Activated naive CD4-positive, alpha-beta T cell (primary cell): ENCODE data around the gene EMID1.
"Not testable (repeated sequence)": the region's sequence is repeated elsewhere in the genome, so short reads cannot be mapped to it uniquely, and the experiment has no call there.

Source experiments
- DNase-seq, 4 experiments: peaks; one replicate each; lab custom pipeline; 2025; lab: John Stamatoyannopoulos, UW

EMID1 gene

DNA sequence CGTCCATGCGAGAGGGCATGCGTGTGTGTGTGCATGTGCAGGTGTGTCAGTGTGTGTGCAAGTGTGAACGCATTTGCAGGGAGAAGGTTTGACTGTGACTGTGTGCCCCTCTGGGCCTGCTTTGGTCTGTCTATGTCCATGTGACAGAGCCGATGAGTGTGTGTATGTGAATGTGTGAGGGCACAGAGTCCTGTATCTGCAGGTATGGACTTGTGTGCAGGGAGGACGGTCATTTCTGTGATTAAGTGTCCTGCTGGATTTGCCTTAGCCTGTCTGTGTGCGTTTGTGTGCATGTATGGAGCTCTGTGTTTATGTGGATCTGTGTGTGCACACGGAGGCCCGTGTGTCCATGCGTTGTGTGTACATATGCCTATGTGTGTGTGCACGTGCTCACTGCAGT is 5.4 kb downstream of the EMID1 start:
- no peak for DNase-seq

DNA sequence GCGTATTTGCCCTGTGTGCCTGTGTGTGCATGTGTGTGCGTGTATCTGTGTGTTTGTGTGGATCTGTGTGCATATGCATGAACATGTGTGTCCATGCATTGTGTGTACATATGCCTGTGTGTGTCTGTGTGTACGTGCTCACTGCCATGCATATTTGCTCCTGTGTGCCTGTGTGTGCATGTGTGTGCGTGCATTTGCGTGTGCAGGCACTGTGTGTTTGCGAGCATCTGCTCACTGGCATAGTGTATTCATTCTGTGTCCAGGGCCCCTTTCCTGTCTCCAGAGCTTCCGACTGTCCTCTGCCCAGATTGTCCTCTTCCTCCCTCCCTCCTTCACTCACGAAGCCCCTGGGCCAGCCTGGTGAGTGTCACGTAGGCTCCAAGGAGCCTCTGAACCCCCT is 5.8 kb downstream of the EMID1 start:
- no peak for DNase-seq

DNA sequence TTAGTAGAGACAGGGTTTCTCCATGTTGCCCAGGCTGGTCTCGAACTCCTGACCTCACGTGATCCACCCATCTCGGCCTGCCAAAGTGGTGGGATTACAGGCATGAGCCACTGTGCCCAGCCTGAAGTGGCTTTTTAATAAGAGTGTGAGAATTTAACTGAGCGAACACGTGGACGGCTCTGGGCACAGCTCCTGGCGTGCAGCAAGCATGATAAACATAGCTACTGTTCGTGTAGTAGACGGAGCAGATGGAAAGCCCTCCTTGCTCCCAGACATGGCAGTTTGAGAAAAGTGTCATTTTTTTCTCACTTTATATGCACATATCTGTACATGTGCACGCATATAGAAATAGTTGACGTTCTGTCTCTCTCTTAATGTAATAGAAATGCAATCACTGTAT is 7.0 kb downstream of the EMID1 start:
- DNase-seq, result no peak

DNA sequence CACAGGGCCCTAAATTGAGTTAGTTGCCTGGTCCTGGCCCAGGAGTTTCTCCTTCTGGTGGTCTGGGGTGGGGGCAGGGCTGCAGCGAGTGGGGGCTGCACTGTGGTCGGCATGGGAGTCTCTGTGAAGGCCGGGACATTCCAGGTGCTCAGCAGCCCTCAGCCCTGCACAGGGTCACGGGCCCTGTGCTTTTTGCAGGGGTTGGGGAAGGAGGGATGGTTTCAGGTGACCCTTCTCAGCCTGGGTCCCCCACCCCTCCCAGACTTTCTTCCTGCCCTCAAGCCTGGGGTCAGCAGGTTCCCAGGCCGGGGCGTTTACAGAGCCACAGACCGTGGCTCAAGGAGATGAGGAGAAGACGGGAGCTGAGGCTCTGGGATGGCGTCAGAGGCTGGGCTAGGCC is 7.8 kb downstream of the EMID1 start:
- no peak for DNase-seq

DNA sequence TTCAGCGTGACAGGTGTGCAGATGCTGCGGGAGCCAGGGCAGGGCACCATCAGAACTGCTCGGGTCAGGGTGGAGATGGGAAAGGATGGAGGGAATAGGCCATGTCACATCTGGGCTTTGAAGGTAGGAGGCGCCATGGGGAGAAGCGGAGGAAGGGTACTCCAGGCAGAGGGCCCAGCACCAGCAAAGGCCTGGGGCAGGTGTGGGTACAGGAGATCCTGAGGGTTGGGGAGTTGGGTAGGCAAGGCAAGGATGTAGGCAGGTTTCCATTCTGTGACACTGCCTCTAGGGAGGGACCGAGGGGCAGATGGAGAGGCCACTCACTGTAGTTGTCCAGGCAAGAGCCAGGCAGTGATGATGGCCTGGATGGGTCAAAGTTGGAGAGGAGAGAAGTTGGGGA is 8.5 kb downstream of the EMID1 start:
- no peak for DNase-seq

DNA sequence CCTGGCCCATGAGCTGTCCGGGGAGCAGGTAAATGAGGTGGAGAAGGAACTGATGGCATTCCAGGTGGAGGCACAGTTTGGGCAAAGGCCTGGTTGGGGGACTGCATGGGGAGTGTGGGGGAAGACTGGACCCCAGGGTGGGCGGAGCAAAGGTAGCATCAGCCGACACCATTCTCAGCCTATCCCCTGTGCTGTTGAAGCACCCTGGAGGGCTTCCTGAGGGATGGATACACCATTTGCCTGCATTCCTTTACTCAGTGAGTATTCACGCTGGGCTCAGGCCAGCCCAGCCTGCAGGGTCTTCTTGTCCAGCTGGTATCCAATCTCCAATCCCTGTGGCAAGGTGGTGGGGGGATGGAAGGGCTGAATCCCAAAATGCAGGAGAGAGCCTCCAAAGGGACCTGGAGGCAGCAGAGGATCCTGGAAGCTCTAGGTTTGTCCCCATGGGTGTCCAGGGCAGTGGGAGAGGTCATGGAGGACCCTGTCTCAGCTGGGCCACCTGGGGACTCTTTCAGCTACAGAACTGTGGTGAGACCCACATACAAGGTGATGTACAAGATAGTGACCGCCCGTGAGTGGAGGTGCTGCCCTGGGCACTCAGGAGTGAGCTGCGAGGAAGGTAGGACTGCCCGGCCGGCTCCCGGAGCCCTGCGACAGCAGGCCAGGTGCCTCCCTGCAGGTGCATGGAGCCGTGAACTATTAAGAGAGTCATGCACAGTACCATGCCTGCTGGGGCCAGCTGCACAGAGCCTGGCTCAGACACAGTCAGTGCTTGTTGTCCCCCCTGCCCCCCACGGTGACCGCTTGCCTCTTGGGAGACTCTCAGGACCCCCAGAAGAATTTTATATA is 9.5 kb downstream of the EMID1 start:
- no peak for DNase-seq

DNA sequence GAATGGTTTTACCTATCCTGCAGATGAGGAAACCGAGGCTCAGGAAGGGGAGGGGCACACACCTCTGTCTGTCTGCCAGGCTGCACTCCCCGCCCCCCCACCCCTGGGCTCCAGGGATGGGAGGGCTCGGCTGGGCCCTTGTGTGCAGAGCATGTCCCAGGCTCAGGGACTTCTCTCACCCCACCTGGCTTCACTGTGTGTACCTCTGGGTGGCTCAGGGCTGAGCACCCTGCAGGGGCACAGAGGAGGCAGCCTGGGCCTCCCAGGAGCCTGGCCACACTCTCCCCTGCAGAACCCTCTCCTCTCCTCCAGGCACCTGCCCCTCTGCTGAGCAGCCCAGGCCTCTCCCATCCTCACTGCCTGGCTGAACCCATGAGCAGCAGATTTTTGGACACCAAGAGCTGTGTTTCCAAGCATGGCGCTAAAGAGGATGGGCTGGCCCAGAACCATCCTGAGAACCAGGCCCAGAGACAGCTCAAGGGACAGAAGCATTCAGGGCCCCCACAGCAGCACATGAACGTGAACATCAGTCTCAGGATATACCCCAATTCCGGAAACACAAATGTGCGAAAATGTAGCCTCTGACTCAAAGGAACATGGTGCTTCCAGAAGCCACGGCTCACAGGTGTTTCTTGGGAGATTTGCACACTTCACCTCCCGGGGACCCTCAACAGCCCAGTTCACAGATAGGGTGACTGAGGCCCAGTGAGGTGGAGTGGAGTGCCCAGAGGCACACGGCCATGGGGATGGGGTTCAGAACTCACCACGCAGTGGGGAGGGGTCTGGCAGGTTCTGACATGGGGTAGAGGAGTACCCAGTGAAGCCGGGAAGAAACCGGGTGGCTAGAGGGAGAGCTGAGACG is 10.5 kb downstream of the EMID1 start:
- DNase-seq, result no peak

DNA sequence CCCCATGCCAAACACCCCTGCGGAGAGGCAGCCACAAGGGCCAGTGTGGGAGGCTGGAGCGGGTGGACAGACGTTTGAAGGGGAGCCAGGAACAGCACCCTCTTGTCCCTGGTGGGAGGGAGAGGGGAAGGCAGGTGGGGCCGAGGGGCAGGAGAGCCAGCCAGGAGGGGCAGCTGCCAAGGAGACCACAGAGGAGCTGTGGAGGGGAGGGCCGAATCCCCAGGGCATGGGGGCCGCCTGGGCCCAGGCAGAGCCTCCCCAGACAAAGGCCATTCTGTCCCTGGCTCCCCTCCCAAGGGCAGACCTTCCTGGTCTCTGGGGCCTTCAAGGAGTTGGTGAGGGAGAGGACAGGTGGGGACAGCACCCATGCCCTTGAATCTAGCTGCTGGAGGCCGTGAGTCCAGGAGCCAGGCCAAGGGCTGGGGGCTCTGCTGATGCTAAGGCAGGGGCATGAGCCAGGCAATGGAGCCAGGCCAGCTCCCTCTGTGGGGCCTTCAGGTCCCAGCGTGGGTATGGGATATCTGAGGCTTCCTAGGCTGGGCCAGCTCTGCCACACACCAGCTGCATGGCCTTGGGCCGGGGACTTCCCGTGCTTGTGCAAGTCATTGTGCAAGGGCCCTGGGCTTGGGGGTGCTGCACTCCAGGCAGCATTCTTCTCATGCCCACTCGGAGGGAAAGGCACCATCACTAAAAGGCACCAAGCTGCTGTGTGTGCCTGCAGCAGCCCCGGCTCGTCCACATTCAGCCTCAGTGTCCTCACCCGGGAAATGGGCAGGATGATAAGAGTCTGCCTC is 11.4 kb downstream of the EMID1 start:
- no peak for DNase-seq

DNA sequence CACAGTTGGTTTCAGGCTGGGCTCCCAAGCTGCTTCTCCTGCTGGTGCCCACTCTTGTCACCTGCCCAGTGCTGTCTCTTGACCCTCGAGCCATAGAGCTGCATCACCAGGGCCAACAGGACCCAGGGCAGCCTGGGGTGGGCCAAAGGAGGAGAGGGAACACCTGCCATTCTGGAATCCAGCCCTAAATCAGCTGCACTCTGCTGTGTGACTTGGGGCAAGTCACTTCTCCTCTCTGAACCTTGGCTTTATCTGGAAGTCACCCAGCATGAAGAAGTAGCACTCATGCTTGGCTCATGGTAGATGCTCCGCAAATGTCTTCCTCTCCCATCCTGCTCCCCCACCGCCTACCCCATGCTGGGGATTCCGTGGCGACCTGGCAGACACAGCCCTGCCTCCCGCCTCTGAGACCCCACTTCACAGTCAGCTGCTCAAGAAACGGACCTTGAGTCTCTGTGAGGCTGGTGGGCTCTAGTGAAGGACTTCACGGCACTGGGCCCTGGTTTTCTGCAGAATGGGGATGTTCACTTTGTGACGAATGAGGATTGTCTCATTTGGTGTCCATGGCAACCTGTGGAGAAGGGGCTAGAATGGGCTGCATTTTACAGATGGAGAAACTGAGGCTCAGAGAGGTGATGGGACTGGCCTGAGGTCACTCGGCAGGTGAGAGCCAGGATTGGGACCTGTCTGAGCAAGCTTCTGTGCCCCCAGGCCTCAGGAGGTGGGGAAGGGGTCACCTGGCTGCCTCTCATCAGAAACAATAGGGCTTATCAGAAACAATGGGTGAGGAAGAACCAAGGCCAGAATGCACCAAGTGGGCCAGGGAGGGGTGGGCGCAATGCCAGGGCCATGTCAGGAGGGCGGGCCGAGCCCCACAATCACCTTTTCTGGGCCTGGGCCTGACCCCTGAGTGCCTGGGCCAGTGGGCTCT is 12.4 kb downstream of the EMID1 start:
- DNase-seq, result no peak

DNA sequence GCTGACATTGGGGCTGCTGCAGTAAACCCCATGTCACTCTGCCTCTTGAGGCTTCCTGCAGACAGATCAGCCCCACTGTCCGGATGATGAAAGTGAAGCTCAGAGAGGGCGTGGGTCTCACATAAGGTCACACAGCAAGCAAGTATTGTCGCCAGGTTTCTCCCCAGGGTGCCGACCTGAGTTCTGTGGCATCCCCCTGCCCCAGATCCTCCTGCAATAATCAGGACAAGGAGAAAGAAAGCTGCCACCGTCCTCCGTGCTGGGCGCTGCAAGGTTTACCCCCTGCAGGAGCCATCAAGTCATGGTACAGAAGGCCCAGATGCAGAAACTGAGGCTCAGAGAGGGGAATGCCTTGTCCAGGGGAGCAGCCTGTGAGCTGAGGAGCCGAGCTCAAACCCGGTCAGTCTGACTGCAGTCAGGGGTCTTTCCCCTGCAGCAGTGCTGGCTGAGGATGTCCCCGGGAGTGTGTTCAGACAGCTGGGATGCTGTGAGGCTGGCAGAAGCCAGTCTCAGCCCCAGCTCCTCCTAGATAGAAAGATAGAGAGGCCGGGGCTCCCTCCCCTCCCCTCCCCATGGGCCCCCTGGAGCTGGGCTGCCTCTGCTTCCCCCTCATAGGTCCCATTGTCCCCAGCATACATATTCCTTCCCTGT is 13.2 kb downstream of the EMID1 start:
- no peak for DNase-seq

DNA sequence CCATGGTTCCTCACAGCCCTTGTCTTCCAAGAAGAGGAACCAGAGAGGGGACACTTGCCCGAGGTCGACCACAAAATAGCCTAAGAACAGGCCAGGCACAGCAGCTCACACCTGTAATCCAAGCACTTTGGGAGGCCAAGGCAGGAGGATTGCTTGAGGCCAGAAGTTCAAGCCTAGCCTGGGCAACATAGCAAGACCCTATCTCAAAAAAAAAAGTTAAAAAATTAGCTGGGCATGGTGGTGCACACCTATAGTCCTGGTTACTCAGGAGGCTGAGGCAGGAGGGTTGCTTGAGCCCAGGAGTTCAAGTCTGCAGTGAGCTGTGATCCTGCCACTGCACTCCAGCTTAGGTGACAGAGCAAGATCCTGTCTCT is 13.7 kb downstream of the EMID1 start:
- not testable (repeated sequence) for DNase-seq

DNA sequence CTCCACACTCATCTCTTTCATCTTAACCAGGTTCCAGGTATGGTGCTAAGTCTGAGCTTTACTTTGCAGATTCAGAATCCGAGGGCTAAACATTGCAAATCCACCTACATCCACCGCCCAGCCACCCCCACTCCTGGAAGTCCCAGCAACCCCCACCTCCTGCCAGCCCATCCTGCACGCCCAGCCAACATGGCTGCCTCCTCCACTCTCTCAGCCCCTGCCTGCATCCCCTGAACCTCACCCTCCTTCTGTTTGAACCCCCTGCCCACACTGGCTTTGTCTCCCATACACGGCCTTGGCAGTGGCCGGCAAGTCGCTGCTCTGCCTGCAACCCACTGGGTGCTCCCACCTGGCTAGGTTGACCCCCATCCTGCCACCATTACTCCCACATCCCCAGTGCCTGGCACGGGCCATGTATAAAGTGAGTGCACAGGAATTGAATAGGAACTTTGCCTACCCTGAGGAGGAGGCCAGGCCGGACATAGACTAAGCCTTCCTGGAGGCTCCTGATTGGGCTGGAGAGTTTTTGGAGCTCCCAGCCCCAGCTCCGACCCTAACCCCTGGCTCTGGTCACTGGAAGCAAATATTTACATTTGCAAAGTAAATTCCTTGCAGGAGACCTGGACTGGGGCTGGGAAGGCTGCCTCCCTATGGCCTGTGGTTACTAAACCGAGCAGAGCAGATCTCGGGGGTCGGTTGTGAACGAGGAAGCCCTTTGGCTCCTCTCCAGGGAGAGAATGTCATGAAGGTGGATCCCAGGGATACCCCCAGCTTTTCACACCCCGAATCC is 14.4 kb downstream of the EMID1 start:
- DNase-seq, result no peak

DNA sequence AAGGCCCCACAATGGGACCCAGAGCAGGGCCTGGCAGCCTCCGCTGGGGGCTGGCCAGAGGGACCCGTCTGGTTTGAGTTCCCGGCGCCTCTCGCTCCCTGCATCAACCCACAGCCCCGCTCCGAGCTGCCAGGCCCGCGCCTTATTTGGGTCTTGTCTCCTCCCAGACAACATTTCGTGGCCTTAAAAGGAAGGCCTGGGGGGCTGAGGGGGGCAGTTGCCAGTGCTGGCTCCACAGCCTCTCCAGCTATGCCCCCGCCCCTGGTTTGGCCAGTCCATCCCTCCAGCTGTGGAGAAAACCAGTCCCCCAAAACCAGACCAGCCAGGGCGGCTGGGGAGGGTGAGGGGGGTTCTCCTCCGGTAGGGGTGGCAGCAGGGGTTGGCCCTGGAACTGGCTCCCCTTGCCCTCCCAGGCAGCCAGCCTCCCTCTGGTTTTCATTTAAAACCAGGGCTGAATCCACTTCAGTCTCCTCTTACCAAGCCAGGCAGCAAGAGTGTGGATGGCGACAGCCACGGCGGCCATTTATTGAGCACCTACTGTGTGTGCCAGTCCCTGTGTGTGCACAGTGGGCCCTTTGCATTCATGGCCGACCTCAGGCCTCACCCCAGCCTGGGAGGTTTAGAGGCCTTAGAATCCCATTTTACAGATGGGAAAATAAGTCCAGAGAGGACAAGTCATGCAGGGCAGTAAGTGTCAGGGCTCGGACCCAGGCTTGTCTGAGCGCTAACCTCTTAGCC is 18.6 kb downstream of the EMID1 start:
- DNase-seq, result no peak

DNA sequence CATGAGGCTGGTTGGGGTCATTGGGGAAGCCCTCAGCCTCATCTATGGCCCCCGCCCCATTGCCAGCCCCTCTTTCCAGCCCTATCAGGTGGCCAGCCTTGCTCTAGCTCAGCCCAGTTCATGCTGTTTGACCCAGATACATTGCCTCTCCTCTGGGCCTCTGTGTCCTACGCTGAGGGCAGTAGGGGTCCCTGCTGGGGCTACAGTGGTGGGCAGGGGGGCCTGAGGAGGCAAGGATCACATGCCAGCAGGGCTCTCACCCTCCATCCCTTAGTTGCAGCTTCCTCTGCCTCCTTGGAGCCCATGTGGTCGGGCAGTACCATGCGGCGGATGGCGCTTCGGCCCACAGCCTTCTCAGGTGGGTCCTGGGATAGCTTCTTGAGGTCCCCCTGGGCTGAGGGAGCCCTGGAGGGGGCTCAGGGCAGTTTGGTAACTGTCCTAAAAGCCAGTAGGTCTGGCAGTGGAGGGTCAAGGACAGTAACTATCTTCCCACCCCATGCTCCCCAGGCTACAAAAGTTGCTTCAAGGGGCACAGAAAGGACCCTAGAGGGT is 19.2 kb downstream of the EMID1 start:
- no peak for DNase-seq

DNA sequence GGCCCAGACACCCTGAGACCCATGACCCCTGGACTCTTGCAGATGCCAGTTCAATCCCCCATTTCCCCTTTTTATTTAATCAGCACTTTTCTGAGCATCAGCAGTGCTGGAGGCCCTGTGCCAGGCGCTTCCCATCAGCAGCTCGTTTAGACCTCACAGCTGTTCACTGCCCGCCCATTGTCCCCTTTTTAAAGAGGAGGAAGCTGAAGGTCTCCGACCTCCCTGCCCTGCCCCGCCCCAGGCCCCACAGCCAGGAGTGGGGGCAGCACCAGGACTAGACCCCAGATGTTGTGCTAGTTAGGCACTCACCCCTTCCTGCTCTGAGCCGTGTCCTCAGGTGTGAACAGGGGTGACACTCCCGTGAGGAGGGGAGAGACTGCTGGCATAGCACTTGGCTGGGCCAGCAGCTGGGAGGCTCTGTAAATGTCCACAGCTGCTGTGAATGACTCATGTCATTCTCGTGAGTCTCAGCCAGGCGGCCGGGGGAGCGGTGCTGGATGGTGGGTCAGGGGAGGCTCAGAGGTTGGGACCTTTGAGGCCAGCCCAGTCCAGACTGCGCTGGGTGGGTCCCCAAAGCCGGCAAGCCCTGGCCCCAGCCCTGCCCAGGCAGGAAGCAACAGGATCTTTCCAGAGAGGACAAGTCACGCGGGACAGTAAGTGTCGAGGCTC is 19.9 kb downstream of the EMID1 start:
- no peak for DNase-seq

DNA sequence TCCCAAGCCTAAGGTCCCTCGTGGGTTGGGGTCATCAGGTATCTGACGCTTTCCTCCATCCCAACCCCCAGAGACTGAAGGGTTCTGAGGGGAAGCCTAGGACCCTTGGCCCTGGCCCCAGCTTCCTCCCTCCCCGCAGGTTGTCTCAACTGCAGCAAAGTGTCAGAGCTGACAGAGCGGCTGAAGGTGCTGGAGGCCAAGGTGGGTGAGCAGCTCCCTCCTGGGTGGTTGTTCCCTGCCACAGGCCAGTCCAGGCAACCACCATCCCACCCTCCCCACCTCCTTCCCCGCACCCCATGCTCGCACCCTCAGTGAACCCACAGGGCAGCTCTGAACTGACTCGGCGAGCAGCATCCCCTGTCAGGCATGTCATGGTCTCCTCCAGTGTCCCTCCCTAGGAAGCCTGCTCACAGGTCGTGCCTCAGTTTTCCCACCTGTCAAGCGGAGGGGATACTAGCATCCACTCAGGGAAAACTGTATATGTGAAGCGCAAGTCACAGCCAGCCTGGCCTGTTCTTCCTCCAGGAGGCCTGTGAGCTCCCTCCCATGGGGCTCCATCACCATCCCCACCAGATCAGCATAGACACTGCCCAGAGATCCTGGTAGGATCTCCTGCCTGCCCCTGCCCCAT is 20.8 kb downstream of the EMID1 start:
- no peak for DNase-seq

DNA sequence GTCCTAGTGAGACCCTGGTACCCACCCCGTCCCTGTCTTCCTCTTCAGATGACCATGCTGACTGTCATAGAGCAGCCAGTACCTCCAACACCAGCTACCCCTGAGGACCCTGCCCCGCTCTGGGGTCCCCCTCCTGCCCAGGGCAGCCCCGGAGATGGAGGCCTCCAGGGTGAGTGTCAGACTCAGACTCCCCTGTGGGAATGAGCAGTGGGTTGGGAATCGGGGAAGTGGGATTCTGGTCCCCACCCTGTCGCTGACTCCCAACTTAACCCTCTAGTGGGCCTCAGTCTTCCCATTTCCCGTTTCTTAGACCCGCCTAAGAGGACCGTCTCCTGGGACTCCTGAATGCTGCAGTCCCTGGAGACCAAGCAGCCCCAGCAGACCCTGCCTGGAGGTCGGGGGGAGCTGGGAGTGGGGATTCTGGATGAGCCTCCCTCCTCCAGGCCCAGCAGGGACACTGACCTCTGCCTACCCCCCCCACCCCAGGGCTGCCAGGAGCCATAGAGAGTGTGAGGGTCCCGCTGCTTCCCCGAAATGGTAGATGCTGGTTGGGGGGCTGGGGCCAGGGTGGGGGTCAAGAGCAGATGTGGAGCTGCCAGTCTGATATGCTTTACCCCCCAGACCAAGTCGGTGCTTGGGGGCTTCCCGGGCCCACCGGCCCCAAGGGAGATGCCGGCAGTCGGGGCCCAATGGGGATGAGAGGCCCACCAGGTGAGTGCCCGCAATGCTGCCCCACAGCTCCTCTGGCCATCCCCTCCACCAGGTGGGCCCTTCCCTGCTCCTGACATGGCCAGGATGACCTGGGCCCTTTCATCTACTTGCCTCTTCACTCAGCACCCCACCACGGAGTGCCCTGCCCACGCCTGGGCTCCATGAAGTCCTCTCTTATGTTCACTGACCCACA is 25.5 kb downstream of the EMID1 start:
- no peak for DNase-seq
